HepG2 (cell line): Measurements from ENCODE around the gene C19orf73. TPM values are rescaled to one million over a fixed set of nuclear protein-coding genes. Genes with fewer than 3 reads are reported as not detected.
A peak's percentile ranks its signal among the peaks of the same experiment; 100 is the strongest.

Source experiments
- ATAC-seq: fragments of 200-7000 bp; cut with Tn5 transposase; 3 replicates; pipeline ENCODE4 v1.9.1; 2020; ENCODE audit warnings: mild to moderate bottlenecking, moderate library complexity
- BruUV-seq: library from RNA; stranded (reverse); fragments of 400-500 nt; replicated peaks from 2 replicates; lab custom pipeline; 2021; lab: Mats Ljungman, UMichigan
- CTCF ChIA-PET: fragments of 300-600 bp; formaldehyde crosslinking; extraction: SDS; loops from one replicate; lab custom pipeline; 2021; ENCODE audit warnings: low total read pairs, inconsistent platforms, low intra/inter-chr PET ratio; lab: Yijun Ruan, JAX
- POLR2A ChIA-PET: fragments of 350-600 bp; sonication (Branson Sonifier 250); formaldehyde crosslinking; loops from one replicate; lab custom pipeline; 2020; ENCODE audit warnings: antibody characterized with exemption, inconsistent platforms; lab: Yijun Ruan, JAX
- DNase-seq: peaks from one replicate; pipeline ENCODE4 v3.0.0-alpha.2; 2015; ENCODE audit warnings: low spot score
- FAIRE-seq: peaks from 3 replicates; lab custom pipeline; 2011; peaks lifted over from hg19 to GRCh38; lab: Jason Lieb, UNC
- H2AFZ ChIP-seq: one replicate; pipeline ENCODE4 v1.6.1; 2011; ENCODE audit warnings: low read length, inconsistent platforms
- H3K27ac ChIP-seq: fragments of 300-600 bp; 3 replicates; pipeline ENCODE4 v1.8.0; 2011; ENCODE audit warnings: mixed run types, mild to moderate bottlenecking, mixed read lengths, low read length, inconsistent platforms; ENCODE audit not compliant: insufficient read depth; ENCODE audit errors: extremely low read length
- H3K27me3 ChIP-seq, 2 experiments: fragments of 200-600 bp in 1 of 2; 2 replicates in 1 of 2; 3 replicates in 1 of 2; pipeline versions ENCODE4 v1.6.0 to v1.8.0; 2011; ENCODE audit warnings: low read length in 2 of 2, mild to moderate bottlenecking in 2 of 2, moderate library complexity in 2 of 2, inconsistent platforms in 1 of 2; ENCODE audit not compliant: insufficient read depth in 2 of 2, control insufficient read depth in 1 of 2
- H3K36me3 ChIP-seq, 2 experiments: fragments of 200-600 bp in 1 of 2; replicated peaks in 1 of 2; 2 replicates in 1 of 2; 3 replicates in 1 of 2; pipeline versions ENCODE4 v1.5.1 to v1.8.0; 2011; ENCODE audit warnings: low read length in 2 of 2, inconsistent platforms in 1 of 2; ENCODE audit not compliant: insufficient read depth in 2 of 2, control insufficient read depth in 1 of 2
- H3K4me1 ChIP-seq: 2 replicates; pipeline ENCODE4 v1.5.1; 2012; ENCODE audit warnings: low read length, inconsistent platforms; ENCODE audit not compliant: insufficient read depth
- H3K4me2 ChIP-seq: 2 replicates; pipeline ENCODE4 v1.6.0; 2011; ENCODE audit warnings: low read depth, low read length, inconsistent platforms
- H3K4me3 ChIP-seq, 3 experiments: fragments of 200-600 bp in 1 of 3; sonication (generic), shearing (Covaris generic) in 1 of 3; replicated peaks in 1 of 3; 2 replicates each; pipeline ENCODE4 v1.5.1; 2011 to 2016; ENCODE audit warnings: low read length in 3 of 3, inconsistent platforms in 2 of 3, low read depth in 2 of 3, mild to moderate bottlenecking in 2 of 3, control low read depth in 1 of 3, mixed read lengths in 1 of 3; ENCODE audit not compliant: insufficient read depth in 1 of 3
- H3K79me2 ChIP-seq: one replicate; pipeline ENCODE4 v1.6.1; 2011; ENCODE audit warnings: low read length, inconsistent platforms; ENCODE audit not compliant: insufficient read depth
- H3K9ac ChIP-seq: 2 replicates; pipeline ENCODE4 v1.6.0; 2011; ENCODE audit warnings: mild to moderate bottlenecking, low read depth, low read length, inconsistent platforms; ENCODE audit not compliant: insufficient read depth
- H3K9me3 ChIP-seq: 2 replicates; pipeline ENCODE4 v1.5.1; 2012; ENCODE audit warnings: mild to moderate bottlenecking, low read length
- H4K20me1 ChIP-seq: 2 replicates; pipeline ENCODE4 v1.6.0; 2011; ENCODE audit warnings: inconsistent platforms, mild to moderate bottlenecking, low read length, moderate library complexity; ENCODE audit not compliant: insufficient read depth
- CCDC6 ChIP-seq: sonication (generic); formaldehyde crosslinking; IDR thresholded peaks from 2 replicates; pipeline ENCODE4 v1.8.1; 2022; ENCODE audit warnings: mild to moderate bottlenecking, missing genetic modification reagents, moderate library complexity
- EED ChIP-seq: sonication (generic); formaldehyde crosslinking; IDR thresholded peaks from 2 replicates; pipeline ENCODE4 v1.5.0; 2020; ENCODE audit warnings: mild to moderate bottlenecking, missing genetic modification reagents
- EP300 ChIP-seq, 3 experiments: sonication (generic) in 1 of 3; formaldehyde crosslinking in 1 of 3; IDR thresholded peaks; 2 replicates each; pipeline versions ENCODE4 v1.5.1 to v1.6.1; 2011 to 2020; ENCODE audit warnings: low read depth in 2 of 3, low read length in 2 of 3, borderline replicate concordance in 1 of 3, improper control_type of control experiment in 1 of 3, mild to moderate bottlenecking in 1 of 3, missing genetic modification reagents in 1 of 3, moderate library complexity in 1 of 3
- FOXM1 ChIP-seq: sonication (generic); formaldehyde crosslinking; IDR thresholded peaks from 2 replicates; pipeline ENCODE4 v1.5.0; 2020; ENCODE audit warnings: missing genetic modification reagents
- NFIC ChIP-seq: IDR thresholded peaks from 2 replicates; pipeline ENCODE4 v1.6.1; 2012; ENCODE audit warnings: mild to moderate bottlenecking, low read length, inconsistent platforms
- PHF8 ChIP-seq: sonication (generic); formaldehyde crosslinking; IDR thresholded peaks from 2 replicates; pipeline ENCODE4 v1.5.0; 2020; ENCODE audit warnings: missing genetic modification reagents
- POLR2AphosphoS2 ChIP-seq: IDR thresholded peaks from 2 replicates; pipeline ENCODE4 v1.6.1; 2011; ENCODE audit warnings: low read depth, low read length, improper control_type of control experiment
- REL ChIP-seq: sonication (generic); formaldehyde crosslinking; conservative IDR thresholded peaks from 2 replicates; pipeline ENCODE4 v1.8.0; 2022; ENCODE audit warnings: mild to moderate bottlenecking, missing genetic modification reagents, moderate library complexity
- REST ChIP-seq, 2 experiments: IDR thresholded peaks; 2 replicates each; pipeline ENCODE4 v1.6.1; 2011 to 2012; ENCODE audit warnings: low read length in 2 of 2, borderline replicate concordance in 1 of 2, low read depth in 1 of 2, mild to moderate bottlenecking in 1 of 2, moderate library complexity in 1 of 2
- SNAPC5 ChIP-seq: sonication (generic); formaldehyde crosslinking; IDR thresholded peaks from 2 replicates; pipeline ENCODE4 v1.8.1; 2023; ENCODE audit warnings: mild to moderate bottlenecking, missing genetic modification reagents, borderline replicate concordance
- TFDP2 ChIP-seq: sonication (generic); formaldehyde crosslinking; IDR thresholded peaks from 2 replicates; pipeline ENCODE4 v1.4.0; 2020; ENCODE audit warnings: missing genetic modification reagents
- YEATS2 ChIP-seq: sonication (generic); formaldehyde crosslinking; IDR thresholded peaks from 2 replicates; pipeline ENCODE4 v1.4.0; 2020; ENCODE audit warnings: missing genetic modification reagents, borderline replicate concordance
- ZFP41 ChIP-seq: sonication (generic); formaldehyde crosslinking; IDR thresholded peaks from 2 replicates; pipeline ENCODE4 v1.4.0; 2020; ENCODE audit warnings: mild to moderate bottlenecking, missing genetic modification reagents, borderline replicate concordance
- ZNF12 ChIP-seq: sonication (generic); formaldehyde crosslinking; IDR thresholded peaks from 2 replicates; pipeline ENCODE4 v1.5.0; 2020; ENCODE audit warnings: missing genetic modification reagents
- ZNF282 ChIP-seq: fragments of 450-650 bp; IDR thresholded peaks from 2 replicates; pipeline ENCODE4 v1.6.1; 2018; ENCODE audit not compliant: partially characterized antibody
- ZXDC ChIP-seq: sonication (generic); formaldehyde crosslinking; IDR thresholded peaks from 2 replicates; pipeline ENCODE4 v1.5.0; 2020; ENCODE audit warnings: mild to moderate bottlenecking, missing genetic modification reagents
- WGBS: methylation state at CpG from one replicate; pipeline ENCODE4 v1.1.6; 2017; ENCODE audit warnings: low lambda C conversion rate; 5-methylcytosine and 5-hydroxymethylcytosine counted together
- in situ Hi-C: cut with HindIII; loops from 2 replicates; pipeline ENCODE4 v1.10.0; 2017; ENCODE audit warnings: low pct_unique_long_range_greater_than_20kb; ENCODE audit not compliant: extremely low pct_ligation_motif_present
- intact Hi-C: fragments of 100-400 bp; cut with micrococcal nuclease; formaldehyde crosslinking; loops from one replicate; pipeline ENCODE4 v1.10.0; 2022; ENCODE audit not compliant: unreplicated experiment
- polyA plus RNA-seq, 8 experiments: library from polyadenylated mRNA; depleted of rRNA in 3 of 8; stranded (reverse) in 7 of 8; unstranded in 1 of 8; fragments of >200 nt; fragmentation: Illumina TruSeq in 4 of 8; extraction: Trizol in 4 of 8; gene quantifications; 2 replicates each; pipeline versions ENCODE4 v1.2.1 to v1.2.3, GENCODE V29; 2011 to 2016; ENCODE audit warnings: low read depth in 4 of 8, missing spikeins in 1 of 8, mixed read lengths in 1 of 8; ENCODE audit not compliant: insufficient read depth in 1 of 8
- total RNA-seq, 5 experiments: library from RNA; depleted of rRNA; stranded (reverse); fragments of >200 nt; fragmentation: Illumina TruSeq; extraction: Trizol; gene quantifications; 2 replicates each; pipeline ENCODE4 v1.2.3, GENCODE V29; 2016; ENCODE audit warnings: low read depth in 1 of 5

Gene C19orf73
- total and polyA plus RNA-seq, 2 of the 13 experiments (the other 11 are each of a cell fraction or from before 2014, with no cell fraction given) = 1.4 to 1.5 TPM

GRCh38 chr19:49149652-49150105, 30.7 kb upstream of the C19orf73 start:
- no peaks in the 10 kb centered on the region for H3K36me3 ChIP-seq
- H3K4me2 ChIP-seq = peak overlapping the region; percentile 94
- peak overlapping the region; percentile 77 for H3K27ac ChIP-seq
- POLR2A ChIA-PET = interaction anchor here (0.9 to 3.2 kb wide), 9 partner anchors 11 to 342 kb away, joined by 3 to 21 read pairs (median 6); partner anchors contain the start of genes GYS1, LIN7B and RUVBL2
- no peaks in the 10 kb centered on the region for H3K9me3 ChIP-seq
- CTCF ChIA-PET = no interaction called here
- no peaks in the 10 kb centered on the region; a peak in 2 of 5 replicates for H3K27me3 ChIP-seq
- in situ Hi-C loops (loop anchor here (5.0 kb wide), 1 partner anchor 32 kb away; the partner anchor contains the start of genes C19orf73 and PPFIA3), intact Hi-C loops (loop anchor here (1.0 to 10.0 kb wide), 3 partner anchors 30 to 55 kb away; partner anchors contain the start of genes C19orf73 and PPFIA3)
- ATAC-seq (peak; percentile 25; the same call in 2 of the 3 replicates), DNase-seq (peak; percentile 76), FAIRE-seq (no peak)
- peaks cover 60% of the 10 kb centered on the region for H3K4me1 ChIP-seq
- BruUV-seq = TSS peak; percentile 81
- H3K79me2 ChIP-seq = no peaks in the 10 kb centered on the region
- no peak overlapping the region for H2AFZ ChIP-seq
- no peaks in the 10 kb centered on the region for H4K20me1 ChIP-seq
- peak overlapping the region; percentile 53 to 86 (median 63) for H3K4me3 ChIP-seq
- H3K9ac ChIP-seq = peak overlapping the region; percentile 77
- 0% methylated on average over 6 of the region's 23 CpGs for WGBS
- 0 out of 2 replicates have a peak, but pooled peaks have one; percentile 3 for TF ChIP-seq REL (CRISPR knock-in tag)
- no peak for TF ChIP-seq EP300 (IDR thresholded peaks at IDR 0.05; ENCODE audit: low read depth in 2 of 2, low read length in 2 of 2)
- no peak for TF ChIP-seq EP300 (CRISPR knock-in tag; IDR thresholded peaks at IDR 0.05; ENCODE audit: borderline replicate concordance)
- TF ChIP-seq PHF8 = peak; percentile 37
- no peak for TF ChIP-seq SNAPC5 (CRISPR knock-in tag)
- TF ChIP-seq ZNF12 (CRISPR knock-in tag) = no peak
- TF ChIP-seq YEATS2 (CRISPR knock-in tag) = peak; percentile 2; the same call in 1 of the 2 replicates
- TF ChIP-seq TFDP2 (CRISPR knock-in tag) = no peak
- no peak for TF ChIP-seq NFIC
- TF ChIP-seq FOXM1 = no peak
- TF ChIP-seq REST (IDR thresholded peaks at IDR 0.05; ENCODE audit: borderline replicate concordance in 1 of 2, low read depth in 1 of 2, low read length in 2 of 2) = no peak
- TF ChIP-seq POLR2AphosphoS2 = no peak
- 0 out of 2 replicates have a peak, but pooled peaks have one; percentile 29 for TF ChIP-seq ZFP41 (CRISPR knock-in tag)
- no peak for TF ChIP-seq CCDC6 (CRISPR knock-in tag)
- TF ChIP-seq ZNF282 = no peak
- peak; percentile 2; the same call in 1 of the 2 replicates for TF ChIP-seq ZXDC (CRISPR knock-in tag)
- no peak for TF ChIP-seq EED
